ENCODE results near the gene SH3BGR.
A peak's percentile ranks its signal among the peaks of the same experiment; 100 is the strongest.

Gene SH3BGR

GRCh38 chr21:39511102-39511501 is 59.3 kb downstream of the SH3BGR start:
- no peak for DNase-seq (ENCODE audit: low read depth in 2 of 3, low spot score in 2 of 3)

DNA sequence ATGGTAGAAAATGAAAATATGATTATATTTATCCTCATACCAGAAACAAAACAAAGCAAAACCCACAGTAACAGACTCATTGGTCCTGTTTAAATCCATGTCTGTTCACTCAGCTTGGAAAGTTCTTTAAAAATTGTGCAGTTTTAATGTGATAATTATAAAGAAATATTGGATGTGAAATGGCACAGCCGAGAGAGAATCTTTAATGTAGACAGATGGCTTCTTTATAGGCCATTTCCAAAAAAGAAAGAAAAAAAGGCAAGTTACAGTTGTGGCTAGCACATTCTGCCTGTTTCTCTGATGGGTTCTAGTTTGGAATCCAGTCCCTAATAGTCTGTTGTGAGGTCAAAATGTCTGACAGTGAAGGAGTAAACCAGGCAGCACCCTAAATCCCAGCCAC is 62.0 kb downstream of the SH3BGR start:
- DNase-seq (ENCODE audit: low read depth in 2 of 3, low spot score in 2 of 3), result no peak

DNA sequence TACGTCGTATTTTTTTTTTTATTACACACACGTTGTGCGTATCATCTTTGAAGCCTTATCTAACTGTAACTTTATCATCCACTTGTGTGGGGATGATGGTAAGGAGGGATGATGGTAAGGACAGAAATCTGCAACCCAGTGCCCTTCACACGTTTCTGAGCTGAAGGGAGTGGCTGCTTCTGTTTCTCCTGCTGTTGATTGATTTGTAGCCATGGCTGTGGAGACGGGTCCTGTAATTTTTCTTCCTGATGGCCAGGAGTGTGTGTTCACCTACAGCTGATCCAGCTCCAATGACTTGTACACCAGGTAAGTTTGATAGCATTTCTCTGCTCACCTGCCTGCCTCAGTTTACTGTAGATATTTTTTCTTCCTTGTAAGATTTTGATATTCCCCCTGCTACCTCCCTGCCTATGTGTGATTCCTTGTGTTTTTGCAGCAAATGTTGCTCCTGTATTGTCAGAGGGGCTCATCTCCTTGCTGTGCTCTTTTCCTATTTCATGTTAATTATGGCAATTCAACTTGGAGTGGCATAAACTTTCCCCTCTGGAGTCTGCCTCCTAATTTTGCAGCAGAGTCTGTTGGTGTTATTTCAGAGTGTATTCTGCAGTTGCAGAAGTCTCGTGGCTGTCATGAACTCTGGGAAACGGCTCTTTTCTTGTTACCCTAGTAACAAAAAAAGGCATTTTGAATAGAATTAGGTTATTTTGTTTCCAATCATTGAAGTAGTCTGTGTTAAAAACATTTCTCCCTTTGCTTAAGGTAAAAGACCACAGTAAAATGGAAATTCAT is 64.1 kb downstream of the SH3BGR start:
- no peak for DNase-seq (ENCODE audit: low read depth in 2 of 3, low spot score in 2 of 3)

DNA sequence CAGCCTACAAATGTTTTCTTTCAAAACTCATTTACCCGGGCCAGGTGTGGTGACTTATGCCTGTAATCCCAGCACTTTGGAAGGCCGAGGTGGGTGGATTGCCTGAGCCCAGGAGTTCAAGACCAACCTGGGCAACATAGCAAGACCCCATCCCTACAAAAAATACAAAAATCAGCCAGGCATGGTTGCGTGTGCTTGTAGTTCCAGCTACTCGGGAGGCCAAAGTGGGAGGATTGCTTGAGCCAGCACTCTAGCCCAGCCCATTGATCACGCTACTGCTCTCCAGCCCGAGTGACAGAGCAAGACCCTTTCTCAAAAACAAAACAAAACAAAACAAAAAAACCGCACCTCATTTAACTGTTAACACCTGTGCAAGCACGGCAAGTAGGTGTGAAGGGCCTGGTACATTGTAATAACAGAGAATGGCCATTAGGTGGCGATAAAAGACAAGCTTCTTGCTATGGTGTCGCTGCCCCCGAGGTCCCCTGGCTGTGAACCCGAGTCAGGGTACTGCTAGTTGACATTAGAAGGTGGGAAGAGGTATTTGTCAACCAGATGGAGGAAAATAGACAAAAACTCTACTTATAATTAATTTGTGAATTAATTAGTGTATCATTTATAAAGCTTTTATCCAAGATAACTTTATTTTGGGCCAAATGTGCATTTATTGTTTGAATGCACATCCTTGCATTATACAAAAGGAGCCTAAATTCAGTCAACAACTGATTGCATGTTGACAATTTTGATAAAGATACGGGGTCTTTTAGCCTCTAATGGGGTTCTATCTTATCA is 66.5 kb downstream of the SH3BGR start:
- peak in 1 of 3 experiments; percentile 6 for DNase-seq (ENCODE audit: low read depth in 2 of 3, low spot score in 2 of 3)

DNA sequence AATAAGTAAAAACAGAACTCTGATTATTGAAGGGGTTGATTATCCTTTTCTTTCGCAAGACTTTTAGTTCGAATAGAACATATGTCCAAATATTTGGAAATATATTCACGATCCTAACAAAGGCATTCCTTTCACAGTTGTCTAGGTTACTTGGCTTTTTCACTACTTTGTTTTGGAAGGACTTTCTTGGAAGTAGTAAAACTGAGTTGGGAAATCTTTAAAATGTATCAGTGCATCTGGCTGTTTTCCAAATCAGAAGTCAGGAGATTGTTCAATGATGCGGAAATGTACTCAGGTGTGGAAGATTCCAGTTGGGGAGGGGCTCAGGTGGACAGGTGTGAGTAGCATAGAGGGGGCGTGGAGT is 67.1 kb downstream of the SH3BGR start:
- no peak for DNase-seq (ENCODE audit: low read depth in 2 of 3, low spot score in 2 of 3)

DNA sequence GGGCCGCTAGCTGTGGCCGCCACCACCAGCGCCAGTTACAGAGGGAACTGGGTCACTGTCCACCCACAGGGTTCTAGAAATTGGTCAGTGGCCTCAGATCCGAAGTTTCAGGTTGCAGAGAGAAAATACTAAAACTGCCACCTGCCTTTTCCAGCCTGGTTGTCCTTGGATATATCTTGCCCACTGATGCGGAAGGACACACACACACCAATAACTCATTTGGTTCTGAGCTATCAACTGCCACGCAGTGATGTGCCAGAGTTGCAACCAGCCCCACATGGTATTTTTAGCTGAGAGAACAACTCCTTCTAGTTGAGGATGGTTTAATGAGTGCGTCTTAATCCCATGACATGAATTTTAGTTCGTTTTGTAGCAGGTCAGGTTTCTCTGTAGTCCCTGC is 68.1 kb downstream of the SH3BGR start:
- DNase-seq (ENCODE audit: low read depth in 2 of 3, low spot score in 2 of 3), result no peak

DNA sequence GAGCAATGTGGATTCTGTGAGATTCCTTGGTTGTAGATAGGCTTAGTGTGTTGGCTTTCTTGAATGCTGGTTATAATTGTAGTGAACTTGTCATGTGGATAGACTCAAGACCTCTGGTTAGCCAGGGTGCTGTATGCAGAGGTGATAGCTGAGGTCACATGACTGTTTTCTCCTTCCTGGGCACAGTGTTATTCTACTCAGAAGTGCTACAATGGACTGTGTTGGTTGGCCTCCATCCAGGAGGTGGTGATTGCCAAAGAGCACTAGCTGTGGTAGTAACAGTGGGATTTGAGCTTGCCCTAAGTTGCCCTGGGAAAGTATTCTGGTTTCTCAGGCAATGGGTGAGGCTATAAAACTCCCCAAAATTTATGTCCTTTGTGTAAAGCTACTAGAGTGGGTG is 71.6 kb downstream of the SH3BGR start:
- no peak for DNase-seq (ENCODE audit: low read depth in 2 of 3, low spot score in 2 of 3)

DNA sequence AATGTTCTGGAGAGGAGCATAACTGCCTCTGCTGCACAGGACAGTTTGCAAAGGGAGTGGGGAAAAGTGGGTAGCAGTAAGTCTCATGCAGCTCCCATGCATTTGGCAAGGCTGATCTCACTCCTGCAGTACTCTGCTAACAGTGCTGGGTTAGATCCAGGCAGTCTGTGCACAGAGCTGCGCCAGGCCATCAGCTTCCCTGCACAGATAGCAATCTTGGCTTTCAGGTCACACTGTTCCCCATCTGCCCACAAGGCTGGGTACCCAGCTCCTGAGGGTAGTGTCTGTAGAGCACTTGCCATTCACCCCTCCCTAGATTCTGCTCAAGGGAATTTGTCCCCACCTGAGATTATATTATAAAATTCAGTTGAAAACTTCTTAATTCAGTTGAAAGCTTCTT is 72.1 kb downstream of the SH3BGR start:
- DNase-seq (ENCODE audit: low read depth in 2 of 3, low spot score in 2 of 3), result no peak

DNA sequence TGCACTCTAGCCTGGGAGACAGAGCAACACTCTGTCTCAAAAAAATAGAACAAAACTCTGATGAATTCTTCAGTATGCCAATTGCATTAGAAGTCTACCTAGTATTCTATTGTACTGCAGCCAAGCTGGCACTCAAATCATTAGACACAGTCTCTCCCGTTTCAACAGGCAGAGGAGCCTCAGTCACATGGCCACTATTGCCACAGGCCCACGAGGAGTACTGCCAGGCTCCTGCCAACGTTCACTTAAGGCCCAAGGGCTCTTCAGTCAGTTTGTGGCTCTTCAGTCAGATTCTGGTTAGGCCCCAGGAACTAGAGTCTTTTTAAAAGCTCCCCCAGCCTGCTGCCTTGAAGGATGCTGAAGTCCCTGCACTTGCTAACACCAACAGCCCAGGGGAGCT is 73.4 kb downstream of the SH3BGR start:
- DNase-seq (ENCODE audit: low read depth in 2 of 3, low spot score in 2 of 3), result no peak

DNA sequence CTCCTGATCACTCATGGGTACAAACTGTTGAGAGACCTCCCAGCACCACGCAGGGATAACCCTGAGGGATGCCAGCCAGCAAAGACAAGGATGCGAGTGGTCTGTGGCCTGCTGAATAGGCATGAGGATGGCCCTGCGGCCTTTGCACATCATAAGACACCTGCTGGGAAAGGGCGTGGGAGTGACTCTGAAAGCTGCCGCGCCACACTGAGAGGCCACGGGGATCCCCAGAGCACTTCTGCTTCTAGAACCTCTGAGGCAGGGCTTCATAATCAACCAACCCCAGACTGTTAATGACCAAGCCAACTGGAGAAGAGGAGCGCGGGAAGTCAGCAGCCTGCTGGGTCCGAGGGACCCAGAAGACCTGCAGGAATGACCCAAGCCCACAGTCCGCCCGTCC is 73.8 kb downstream of the SH3BGR start:
- no peak for DNase-seq (ENCODE audit: low read depth in 2 of 3, low spot score in 2 of 3)

DNA sequence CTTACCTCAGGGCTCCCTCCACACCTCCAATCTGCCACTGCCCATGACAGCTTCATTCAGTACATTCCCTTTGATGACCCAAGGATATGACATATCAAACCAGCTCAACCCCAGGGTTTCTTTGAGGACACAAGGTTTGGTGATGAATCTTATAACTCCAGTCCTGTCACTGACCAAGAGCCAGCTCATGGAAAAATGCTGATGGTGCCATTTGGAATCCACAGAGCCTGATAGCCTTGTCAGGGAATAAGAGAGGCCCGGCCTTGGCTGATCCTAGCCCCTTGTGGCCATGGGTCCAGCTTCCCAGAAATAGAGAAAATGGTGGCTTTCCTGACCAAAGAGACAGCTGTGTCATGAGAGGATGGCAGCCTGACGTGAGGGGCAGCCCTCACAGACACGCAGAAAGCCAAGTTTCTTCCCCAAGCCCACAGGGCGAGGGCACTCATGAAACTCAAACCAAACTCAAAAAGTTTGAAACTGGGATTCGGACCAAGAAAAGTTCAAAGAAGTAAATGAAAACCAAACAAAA is 75.4 kb downstream of the SH3BGR start:
- no peak for DNase-seq (ENCODE audit: low read depth in 2 of 3, low spot score in 2 of 3)

DNA sequence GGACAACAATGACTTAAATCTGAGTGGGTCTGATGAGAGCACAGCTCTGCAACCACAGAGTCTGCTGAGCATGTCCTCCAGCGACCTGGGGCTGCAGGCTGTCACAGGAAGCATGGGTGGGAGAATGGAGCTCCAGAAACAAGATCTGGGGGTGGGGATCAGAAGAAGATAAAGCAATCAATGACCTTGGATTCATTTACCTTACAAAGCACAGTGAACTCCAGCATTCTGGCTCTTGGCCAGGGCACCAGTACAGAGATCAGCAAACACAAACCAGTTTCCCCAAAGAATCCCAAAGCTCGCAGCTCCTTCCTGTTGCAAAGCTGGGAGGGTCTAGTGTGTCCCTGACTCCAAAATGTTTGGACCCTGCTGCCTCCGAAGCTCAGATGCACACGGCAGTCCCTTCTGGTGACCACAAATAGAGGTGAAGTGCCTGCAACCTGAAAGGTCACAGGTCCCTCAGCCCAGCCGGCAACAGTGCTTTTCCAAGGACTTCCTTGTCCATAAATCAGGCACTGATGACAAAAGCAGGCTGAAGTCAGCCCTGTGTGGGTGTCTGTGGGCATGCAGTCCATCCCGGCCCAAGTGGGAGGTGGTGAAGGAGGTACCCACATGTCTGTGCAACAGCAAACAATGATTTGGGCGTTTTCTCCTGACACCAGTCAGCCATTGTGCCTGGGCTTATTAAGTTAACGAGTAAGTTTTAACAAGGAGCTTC is 76.1 kb downstream of the SH3BGR start:
- DNase-seq (ENCODE audit: low read depth in 2 of 3, low spot score in 2 of 3), result no peak

GRCh38 chr21:39529026-39529425 is 77.3 kb downstream of the SH3BGR start:
- DNase-seq (ENCODE audit: low read depth in 2 of 3, low spot score in 2 of 3), result no peak

DNA sequence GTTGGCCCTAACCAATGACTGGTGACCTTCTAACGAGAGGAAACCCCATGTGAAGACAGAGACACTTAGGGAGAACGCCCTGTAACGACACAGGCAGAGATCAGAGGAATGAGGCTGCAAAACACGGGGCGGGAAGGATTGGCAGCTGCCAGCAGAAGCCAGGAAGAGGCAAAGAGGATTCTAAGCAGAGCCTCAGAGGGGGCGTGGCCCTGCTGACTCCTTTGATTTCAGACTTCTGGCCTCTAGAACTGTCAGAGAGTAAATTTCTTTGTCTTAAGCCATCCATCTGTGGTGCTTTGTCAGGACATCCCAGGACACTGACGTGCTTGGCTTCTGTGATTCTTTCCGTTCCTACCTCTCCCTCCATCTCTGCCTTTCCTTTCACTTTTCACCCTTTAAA is 79.3 kb downstream of the SH3BGR start:
- no peak for DNase-seq (ENCODE audit: low read depth in 2 of 3, low spot score in 2 of 3)

DNA sequence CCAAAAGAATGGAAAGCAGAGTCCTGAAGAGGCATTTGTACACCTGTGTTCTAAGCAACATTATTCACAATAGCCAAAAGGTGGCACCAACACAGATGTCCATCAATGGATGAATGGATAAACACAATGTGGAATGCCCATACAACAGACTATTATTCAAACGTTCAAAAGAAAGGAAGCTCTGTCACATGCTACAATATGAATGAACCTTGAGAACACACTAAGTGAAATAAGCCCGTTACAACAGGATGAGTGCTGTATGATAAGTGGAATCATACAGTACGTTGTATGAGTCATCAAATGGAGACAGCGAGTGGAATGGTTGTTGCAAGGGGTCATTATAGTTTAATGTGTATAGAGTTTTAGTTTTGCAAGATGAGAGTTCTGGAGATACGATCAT is 80.1 kb downstream of the SH3BGR start:
- DNase-seq (ENCODE audit: low read depth in 2 of 3, low spot score in 2 of 3), result no peak

DNA sequence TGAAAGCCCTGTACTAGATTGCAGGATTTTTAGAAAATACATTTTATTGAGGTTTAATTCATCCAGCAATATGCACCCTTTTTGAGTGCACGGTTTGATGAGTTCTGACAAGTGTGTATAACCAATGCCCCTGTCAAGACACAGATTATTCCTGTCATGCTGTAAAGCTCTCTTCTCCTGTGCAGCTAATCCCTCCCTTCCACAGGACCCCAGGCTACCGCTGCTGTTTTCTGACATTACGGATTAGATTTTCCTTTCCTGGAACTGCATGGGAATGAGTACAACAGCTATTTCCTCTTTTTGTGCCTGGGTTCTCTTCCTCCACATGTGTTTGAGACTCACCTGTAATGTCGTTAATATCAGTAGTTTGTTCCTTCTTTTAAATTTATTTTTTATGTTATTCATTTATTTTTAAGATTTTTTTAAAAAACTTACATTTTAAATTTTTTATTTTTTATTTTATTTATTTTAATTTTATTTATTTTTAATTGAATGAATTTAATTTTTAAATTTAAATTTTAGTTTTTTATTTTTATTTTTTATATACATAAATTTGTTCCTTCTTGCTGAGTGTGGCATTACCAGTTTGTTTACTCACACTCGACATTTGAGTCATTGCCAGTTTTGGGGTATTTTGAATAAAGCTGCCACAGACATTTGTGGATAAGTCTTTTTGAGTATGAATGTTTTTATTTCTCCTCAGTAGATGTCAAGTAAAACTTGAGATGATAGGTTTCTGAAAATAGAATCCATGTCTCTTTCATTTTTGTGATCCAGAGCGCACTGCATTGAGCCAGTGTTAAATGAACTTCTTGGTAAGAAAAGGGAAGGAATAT is 82.0 kb downstream of the SH3BGR start:
- no peak for DNase-seq (ENCODE audit: low read depth in 2 of 3, low spot score in 2 of 3)

- DNase-seq (ENCODE audit: low read depth in 2 of 3, low spot score in 2 of 3), result no peak
These were observed 84.1 kb downstream of the SH3BGR start for GRCh38 chr21:39535646-39536437.

GRCh38 chr21:39536835-39537234 is 85.1 kb downstream of the SH3BGR start:
- DNase-seq (ENCODE audit: low read depth in 2 of 3, low spot score in 2 of 3), result no peak

DNA sequence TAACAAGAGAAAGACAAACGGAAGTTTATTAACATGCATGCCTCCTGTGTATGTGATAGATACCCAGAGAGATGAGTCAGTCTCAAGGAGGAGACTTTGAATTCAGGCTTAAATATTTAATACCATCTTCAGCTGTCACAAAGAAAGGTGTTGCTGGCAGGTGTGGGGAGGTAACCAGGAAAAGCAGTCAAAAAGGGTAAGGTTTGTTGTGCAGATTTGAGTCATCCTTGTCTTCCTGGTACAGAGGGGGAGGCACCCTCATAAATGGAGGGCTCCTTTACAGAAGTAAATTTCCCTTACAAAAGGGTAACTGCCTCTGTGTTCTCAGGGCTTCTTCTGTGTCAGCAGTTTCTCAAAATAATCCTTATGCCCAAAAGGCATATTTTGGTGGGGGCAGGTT is 85.8 kb downstream of the SH3BGR start:
- no peak for DNase-seq (ENCODE audit: low read depth in 2 of 3, low spot score in 2 of 3)

DNA sequence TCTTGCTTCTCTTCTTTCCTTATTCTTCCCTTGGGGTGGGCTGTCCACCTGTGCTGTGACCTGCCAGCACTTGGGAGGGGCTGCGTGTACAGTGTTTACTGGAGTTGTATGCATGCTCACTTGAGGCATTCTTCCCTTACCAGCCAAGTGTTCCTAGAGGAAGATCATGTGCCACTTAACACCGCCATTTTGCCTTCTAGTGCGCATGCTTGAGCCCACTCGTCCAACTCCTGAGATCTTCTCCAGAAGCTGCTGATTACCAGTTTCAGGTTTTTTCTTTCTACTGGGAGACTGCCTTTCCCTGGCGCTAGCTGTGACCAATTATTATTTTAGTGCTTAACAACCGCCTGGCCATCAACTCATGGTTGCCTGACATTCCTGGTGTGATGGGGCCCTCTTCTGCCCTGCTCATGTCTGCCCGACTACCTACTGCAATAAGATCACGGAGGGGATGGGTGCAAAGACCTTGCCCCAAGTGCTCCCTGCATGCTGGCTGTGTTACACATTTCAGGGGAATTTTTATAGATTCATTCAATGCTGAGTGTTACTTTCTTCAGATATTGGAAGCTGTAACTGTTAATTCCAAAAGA is 86.8 kb downstream of the SH3BGR start:
- no peak for DNase-seq (ENCODE audit: low read depth in 2 of 3, low spot score in 2 of 3)

Measured in activated CD8-positive, alpha-beta memory T cell treated with anti-CD3 and anti-CD28 coated beads for 48 hours (primary cell).